H1 (cell line): ENCODE measurements around the gene NFAM1. TPM values are rescaled to one million over a fixed set of nuclear protein-coding genes. Genes with fewer than 3 reads are reported as not detected.

Experiments used
- CTCF ChIA-PET: fragments of 300-600 bp; sonication (Branson Sonifier 250); formaldehyde crosslinking; loops from one replicate; lab custom pipeline; 2021; ENCODE audit not compliant: partially characterized antibody; lab: Charles Lee
- POLR2A ChIA-PET: fragments of 300-600 bp; sonication (Branson Sonifier 250); formaldehyde crosslinking; loops from one replicate; lab custom pipeline; 2021; ENCODE audit warnings: inconsistent platforms; ENCODE audit not compliant: partially characterized antibody; lab: Charles Lee
- DNase-seq, 2 experiments: peaks; one replicate each; pipeline versions ENCODE4 v3.0.0 to v3.0.0-alpha.2; 2010 to 2022; ENCODE audit warnings: low spot score in 2 of 2, low read depth in 1 of 2, mixed read lengths in 1 of 2
- FAIRE-seq: peaks from 2 replicates; lab custom pipeline; 2011; peaks lifted over from hg19 to GRCh38; lab: Jason Lieb, UNC
- H2AFZ ChIP-seq: 2 replicates; pipeline ENCODE4 v1.8.1; 2012; ENCODE audit warnings: low read length, inconsistent platforms
- H2AK5ac ChIP-seq: 2 replicates; pipeline ENCODE4 v1.6.1; 2013; ENCODE audit warnings: low read depth, low read length
- H2BK120ac ChIP-seq: replicated peaks from 2 replicates; pipeline ENCODE3; 2013; ENCODE audit warnings: low read depth, low read length, inconsistent platforms
- H2BK12ac ChIP-seq: 2 replicates; pipeline ENCODE4 v1.6.1; 2013; ENCODE audit warnings: low read depth, low read length
- H2BK15ac ChIP-seq: 2 replicates; pipeline ENCODE4 v1.6.1; 2013; ENCODE audit warnings: low read length
- H2BK20ac ChIP-seq: 2 replicates; pipeline ENCODE4 v1.6.1; 2013; ENCODE audit warnings: low read length
- H2BK5ac ChIP-seq: 2 replicates; pipeline ENCODE4 v1.6.1; 2013; ENCODE audit warnings: low read depth, low read length
- H3K14ac ChIP-seq: 2 replicates; pipeline ENCODE4 v1.6.1; 2013; ENCODE audit warnings: inconsistent platforms; ENCODE audit not compliant: insufficient read length
- H3K18ac ChIP-seq: 2 replicates; pipeline ENCODE4 v1.6.1; 2013; ENCODE audit warnings: low read length; ENCODE audit errors: extremely low read depth
- H3K23ac ChIP-seq: 2 replicates; pipeline ENCODE4 v1.6.1; 2013; ENCODE audit warnings: inconsistent platforms; ENCODE audit not compliant: insufficient read length
- H3K23me2 ChIP-seq: 2 replicates; pipeline ENCODE4 v1.6.1; 2013; ENCODE audit warnings: low read depth, low read length
- H3K27ac ChIP-seq: 2 replicates; pipeline ENCODE4 v1.6.1; 2011; ENCODE audit warnings: low read depth, low read length, inconsistent platforms
- H3K27me3 ChIP-seq, 4 experiments: replicated peaks in 1 of 4; 1 replicate in 1 of 4; 2 replicates in 3 of 4; pipeline versions ENCODE4 v1.6.1 to v1.8.1; 2011 to 2013; ENCODE audit warnings: low read length in 3 of 4, mild to moderate bottlenecking in 3 of 4, inconsistent platforms in 2 of 4, mixed read lengths in 2 of 4, moderate library complexity in 1 of 4; ENCODE audit not compliant: control insufficient read depth in 3 of 4, insufficient read depth in 3 of 4; ENCODE audit errors: extremely low read depth in 1 of 4
- H3K36me3 ChIP-seq, 4 experiments: 2 replicates each; pipeline versions ENCODE4 v1.6.1 to v1.8.1; 2011 to 2013; ENCODE audit warnings: mild to moderate bottlenecking in 4 of 4, low read length in 3 of 4, moderate library complexity in 2 of 4, control low read depth in 1 of 4, inconsistent platforms in 1 of 4; ENCODE audit not compliant: insufficient read depth in 4 of 4, control insufficient read depth in 2 of 4
- H3K4ac ChIP-seq: replicated peaks from 2 replicates; pipeline ENCODE3; 2013; ENCODE audit warnings: low read length, low read depth, mixed read lengths, inconsistent platforms; ENCODE audit not compliant: insufficient read length
- H3K4me1 ChIP-seq, 4 experiments: replicated peaks in 1 of 4; 1 replicate in 1 of 4; 2 replicates in 3 of 4; pipeline versions ENCODE4 v1.6.1 to v1.8.1; 2011 to 2013; ENCODE audit warnings: low read length in 3 of 4, inconsistent platforms in 2 of 4, mixed read lengths in 1 of 4; ENCODE audit not compliant: insufficient read depth in 4 of 4, control insufficient read depth in 3 of 4
- H3K4me2 ChIP-seq, 2 experiments: 2 replicates each; pipeline versions ENCODE4 v1.6.1 to v1.8.1; 2011 to 2013; ENCODE audit warnings: low read depth in 2 of 2, low read length in 2 of 2, control low read depth in 1 of 2, inconsistent platforms in 1 of 2, mild to moderate bottlenecking in 1 of 2; ENCODE audit not compliant: insufficient read depth in 1 of 2
- H3K4me3 ChIP-seq, 4 experiments: fragments of 200-600, 300-600 bp in 1 of 4; sonication (generic), shearing (Covaris generic), sonication (Bioruptor Twin) in 1 of 4; 2 replicates each; pipeline versions ENCODE4 v1.5.1 to v1.8.1; 2011 to 2016; ENCODE audit warnings: low read length in 4 of 4, low read depth in 3 of 4, control low read depth in 2 of 4, inconsistent platforms in 2 of 4, mild to moderate bottlenecking in 2 of 4, mixed read lengths in 1 of 4, moderate library complexity in 1 of 4; ENCODE audit not compliant: insufficient read depth in 2 of 4; ENCODE audit errors: extremely low read depth in 1 of 4
- H3K56ac ChIP-seq: replicated peaks from 2 replicates; pipeline ENCODE3; 2013; ENCODE audit warnings: low read depth, mild to moderate bottlenecking, mixed read lengths, low read length, inconsistent platforms; ENCODE audit not compliant: insufficient read length
- H3K79me1 ChIP-seq: 2 replicates; pipeline ENCODE4 v1.6.1; 2013; ENCODE audit warnings: low read depth, low read length, control low read depth
- H3K79me2 ChIP-seq, 2 experiments: 2 replicates each; pipeline versions ENCODE4 v1.6.1 to v1.8.1; 2012 to 2013; ENCODE audit warnings: low read length in 2 of 2, mild to moderate bottlenecking in 2 of 2, inconsistent platforms in 1 of 2; ENCODE audit not compliant: insufficient read depth in 2 of 2, control insufficient read depth in 1 of 2
- H3K9ac ChIP-seq, 4 experiments: replicated peaks in 1 of 4; 1 replicate in 1 of 4; 2 replicates in 3 of 4; pipeline versions ENCODE4 v1.6.1 to v1.8.1; 2011 to 2013; ENCODE audit warnings: low read depth in 3 of 4, low read length in 3 of 4, control low read depth in 2 of 4, mild to moderate bottlenecking in 2 of 4, moderate library complexity in 2 of 4, inconsistent platforms in 1 of 4; ENCODE audit errors: extremely low read depth in 1 of 4
- H3K9me3 ChIP-seq, 2 experiments: 2 replicates each; pipeline versions ENCODE4 v1.6.1 to v1.8.1; 2012 to 2013; ENCODE audit warnings: mild to moderate bottlenecking in 2 of 2, moderate library complexity in 2 of 2, control low read depth in 1 of 2, inconsistent platforms in 1 of 2, low read depth in 1 of 2, low read length in 1 of 2, mixed read lengths in 1 of 2; ENCODE audit not compliant: insufficient read depth in 2 of 2
- H4K20me1 ChIP-seq, 2 experiments: replicated peaks in 1 of 2; 2 replicates each; pipeline versions ENCODE3 to v1.8.1; 2011 to 2013; ENCODE audit warnings: inconsistent platforms in 2 of 2, low read length in 2 of 2, mild to moderate bottlenecking in 1 of 2; ENCODE audit not compliant: insufficient read depth in 2 of 2, control insufficient read depth in 1 of 2
- H4K5ac ChIP-seq: 2 replicates; pipeline ENCODE4 v1.6.1; 2013; ENCODE audit warnings: low read length, low read depth, mixed read lengths, inconsistent platforms; ENCODE audit not compliant: insufficient read length
- H4K8ac ChIP-seq: 2 replicates; pipeline ENCODE4 v1.8.0; 2013; ENCODE audit warnings: mild to moderate bottlenecking, moderate library complexity, low read length, inconsistent platforms; ENCODE audit not compliant: insufficient read depth; ENCODE audit errors: extremely low read depth
- H4K91ac ChIP-seq: replicated peaks from 2 replicates; pipeline ENCODE3; 2013; ENCODE audit warnings: low read length, mixed read lengths, inconsistent platforms; ENCODE audit not compliant: insufficient read length
- TBP ChIP-seq: IDR thresholded peaks from 2 replicates; pipeline ENCODE4 v1.6.1; 2011; ENCODE audit warnings: low read depth, low read length, improper control_type of control experiment
- YY1 ChIP-seq: IDR thresholded peaks from 2 replicates; pipeline ENCODE4 v1.6.1; 2011; ENCODE audit warnings: low read depth, mild to moderate bottlenecking, low read length
- WGBS, 2 experiments: shearing (Covaris generic) in 1 of 2; methylation state at CpG; one replicate each; pipeline versions ENCODE4 v1.1.6 to v1.1.7; 2013 to 2015; ENCODE audit warnings: low lambda C conversion rate in 2 of 2, mixed read lengths in 2 of 2, inconsistent platforms in 1 of 2, low coverage in 1 of 2, missing lambda C conversion rate in 1 of 2; ENCODE audit not compliant: insufficient replicate concordance in 2 of 2, insufficient coverage in 1 of 2, insufficient read length in 1 of 2; ENCODE audit errors: extremely low coverage in 1 of 2, missing lambda C conversion rate in 1 of 2; 5-methylcytosine and 5-hydroxymethylcytosine counted together
- polyA plus RNA-seq, 7 experiments: library from polyadenylated mRNA; depleted of rRNA in 3 of 7; stranded (reverse) in 5 of 7; unstranded in 2 of 7; fragments of >200 nt in 5 of 7; fragments of 200-250 nt in 2 of 7; gene quantifications; 1 replicate in 5 of 7; 2 replicates in 1 of 7; 4 replicates in 1 of 7; pipeline versions ENCODE4 v1.2.1 to v1.2.3, GENCODE V29; 2011 to 2013; ENCODE audit warnings: missing spikeins in 2 of 7, mixed read lengths in 2 of 7
- total RNA-seq: library from RNA; stranded (reverse); fragmentation: NEBNext Ultra II Directional; extraction: Animal tissue kit (Norgen Biotek cat#: 25700); gene quantifications from 2 replicates; pipeline ENCODE4 v1.2.1, GENCODE V29; 2021

The NFAM1 gene
- total and polyA plus RNA-seq, 2 of the 8 experiments (the other 6 are each of a cell fraction or from before 2014, with no cell fraction given): 0.62 to 0.73 TPM

DNA sequence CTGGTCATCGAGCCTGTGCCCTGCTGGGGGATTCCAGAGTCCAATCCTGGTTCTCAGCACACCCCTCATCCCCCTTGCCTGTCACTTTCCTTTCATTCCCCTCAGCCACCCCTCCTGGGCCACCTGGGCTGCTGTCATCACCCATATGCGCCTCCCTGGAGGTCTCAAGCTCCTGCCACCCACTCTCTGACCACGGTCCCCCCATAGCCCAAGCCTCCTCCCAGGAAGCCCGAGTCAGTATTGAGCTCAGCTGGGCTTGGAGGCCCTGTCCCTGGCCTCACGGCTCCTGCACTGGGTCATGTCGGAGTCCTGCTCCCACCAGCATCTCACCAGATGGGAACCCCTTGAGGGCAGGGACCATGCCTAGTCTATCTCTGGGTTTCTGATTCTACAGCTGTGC is 44.6 kb downstream of the NFAM1 start:
- no peak overlapping the region for H2AK5ac ChIP-seq
- CTCF ChIA-PET: interaction anchor here (0.6 to 2.6 kb wide), 5 partner anchors 9 to 28 kb away, joined by 3 to 7 read pairs (median 4); no protein-coding TSS in a partner anchor

More for the DNA sequence above, 44.6 kb downstream of the NFAM1 start:
- H2BK5ac ChIP-seq: no peak overlapping the region
- H4K5ac ChIP-seq: no peak overlapping the region
- H3K27ac ChIP-seq: no peak overlapping the region
- H3K4me2 ChIP-seq: no peak overlapping the region
- POLR2A ChIA-PET: no interaction called here
- WGBS, 2 experiments: 86% methylated on average over 6 of the region's 6 CpGs; no CpG with 5 or more reads in 1 of the 2 experiments
- H2BK15ac ChIP-seq: no peak overlapping the region
- DNase-seq (no peak), FAIRE-seq (no peak)
- H3K14ac ChIP-seq: no peak overlapping the region
- H3K79me2 ChIP-seq: no peaks in the 10 kb centered on the region
- peaks cover 0 to 7% (median 5%) of the 10 kb centered on the region in 4 experiments; a peak in 4 of 7 replicates for H3K4me1 ChIP-seq
- no peak overlapping the region for H4K91ac ChIP-seq
- no peak overlapping the region for H3K9ac ChIP-seq
- no peak overlapping the region for H3K18ac ChIP-seq
- H2BK12ac ChIP-seq: no peak overlapping the region
- H3K36me3 ChIP-seq: no peaks in the 10 kb centered on the region
- no peaks in the 10 kb centered on the region for H3K9me3 ChIP-seq
- no peak overlapping the region for H2AFZ ChIP-seq
- no peak overlapping the region for H3K56ac ChIP-seq
- no peaks in the 10 kb centered on the region for H4K20me1 ChIP-seq
- H2BK20ac ChIP-seq: no peak overlapping the region
- H3K23me2 ChIP-seq: no peaks in the 10 kb centered on the region
- TF ChIP-seq TBP (peak; percentile 64; the same call in 1 of the 2 replicates), YY1 (no peak)
- no peak overlapping the region for H3K4me3 ChIP-seq
- H3K23ac ChIP-seq: no peak overlapping the region
- no peak overlapping the region for H2BK120ac ChIP-seq
- H3K79me1 ChIP-seq: no peaks in the 10 kb centered on the region
- no peak overlapping the region for H4K8ac ChIP-seq
- H3K27me3 ChIP-seq: peaks cover 0 to 5% (median 2%) of the 10 kb centered on the region in 4 experiments; a peak in 3 of 7 replicates
- H3K4ac ChIP-seq: no peak overlapping the region
